ENCODE data around the gene P2RY8.
A peak's percentile ranks its signal among the peaks of the same experiment; 100 is the strongest.
"Not testable (repeated sequence)": the region's sequence is repeated elsewhere in the genome, so short reads cannot be mapped to it uniquely, and the experiment has no call there.

Gene P2RY8

DNA sequence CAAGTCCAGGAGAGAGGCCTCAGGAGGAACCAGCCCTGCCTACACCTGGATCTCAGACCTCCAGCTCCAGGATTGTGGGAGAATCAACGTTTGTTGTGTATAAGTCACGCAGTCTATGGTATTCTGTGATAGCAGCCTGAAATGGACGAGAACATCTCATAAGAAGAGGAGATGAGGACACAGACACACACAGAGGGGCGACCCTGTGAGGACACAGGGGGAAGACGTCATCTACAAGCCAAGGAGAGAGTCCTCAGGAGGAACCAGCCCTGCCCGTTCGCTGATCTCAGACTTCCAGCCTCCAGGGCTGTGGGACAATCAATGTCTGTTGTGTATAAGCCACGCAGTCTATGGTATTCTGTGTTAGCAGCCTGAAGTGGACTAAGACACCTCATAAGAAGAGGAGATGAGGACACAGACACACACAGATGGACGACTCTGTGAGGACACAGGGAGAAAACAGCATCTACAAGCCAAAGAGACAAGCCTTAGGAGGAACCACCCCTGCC, 20.3 kb downstream of the P2RY8 start:
- ATAC-seq (no peak), DNase-seq (no peak)
- Mint-ChIP-seq H3K4me3 (no peak overlapping the region), H3K4me1 (peaks cover 40% of the 10 kb centered on the region), H3K27ac (peak overlapping the region; percentile 17), H3K36me3 (ENCODE audit: low read depth) (peaks cover 24% of the 10 kb centered on the region), H3K27me3 (no peaks in the 10 kb centered on the region), H3K9me3 (no peaks in the 10 kb centered on the region)

DNA sequence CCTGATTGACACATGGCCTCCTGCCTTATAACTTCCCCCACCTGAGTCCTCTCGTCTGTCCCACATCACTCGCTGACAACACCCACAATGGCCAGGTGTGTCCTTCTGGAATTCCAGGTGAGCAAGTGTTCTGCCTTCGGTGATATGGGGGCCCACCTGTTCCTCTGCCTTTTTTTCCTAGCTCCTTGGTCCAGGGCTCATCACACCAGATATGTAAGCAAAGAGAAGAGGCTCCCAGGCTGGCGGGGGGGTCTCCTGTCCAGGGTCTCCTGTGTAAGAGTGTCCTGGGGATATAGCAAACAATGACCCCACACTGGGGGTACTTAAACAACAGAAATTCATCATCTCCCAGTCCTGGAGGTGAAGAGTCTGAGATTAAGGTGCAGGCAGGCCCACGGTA, 25.2 kb downstream of the P2RY8 start:
- Mint-ChIP-seq H3K4me1 (peaks cover 9% of the 10 kb centered on the region), H3K4me3 (no peak overlapping the region), H3K36me3 (ENCODE audit: low read depth) (peaks cover 17% of the 10 kb centered on the region), H3K27me3 (no peaks in the 10 kb centered on the region), H3K9me3 (no peaks in the 10 kb centered on the region), H3K27ac (peak overlapping the region; percentile 36)
- no peak for DNase-seq
- no peak for ATAC-seq

DNA sequence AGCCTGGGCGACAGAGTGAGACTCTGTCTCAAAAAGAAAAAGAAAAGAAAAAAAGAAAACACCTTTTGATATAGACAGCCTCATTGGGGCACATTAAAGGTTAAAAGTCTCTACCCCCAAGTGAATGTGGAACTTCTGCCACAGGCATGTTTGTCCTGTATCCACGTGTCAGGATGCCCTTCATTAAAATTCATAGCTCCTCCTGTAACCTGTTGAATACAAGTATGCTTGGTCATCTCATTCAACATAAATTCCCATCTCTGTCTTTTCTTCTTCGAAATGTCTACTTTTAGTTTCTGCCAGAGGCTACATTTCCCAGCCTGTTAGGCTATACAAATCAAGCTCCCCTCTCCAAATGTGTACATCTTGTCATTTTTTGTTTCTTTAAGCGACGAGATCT, 25.8 kb downstream of the P2RY8 start:
- peaks cover 13% of the 10 kb centered on the region for H3K4me1 Mint-ChIP-seq
- no peaks in the 10 kb centered on the region for H3K9me3 Mint-ChIP-seq
- H3K27me3 Mint-ChIP-seq = no peaks in the 10 kb centered on the region
- no peak overlapping the region for H3K4me3 Mint-ChIP-seq
- peaks cover 19% of the 10 kb centered on the region for H3K36me3 Mint-ChIP-seq (ENCODE audit: low read depth)
- DNase-seq (no peak), ATAC-seq (no peak)
- H3K27ac Mint-ChIP-seq = peak overlapping the region; percentile 36

DNA sequence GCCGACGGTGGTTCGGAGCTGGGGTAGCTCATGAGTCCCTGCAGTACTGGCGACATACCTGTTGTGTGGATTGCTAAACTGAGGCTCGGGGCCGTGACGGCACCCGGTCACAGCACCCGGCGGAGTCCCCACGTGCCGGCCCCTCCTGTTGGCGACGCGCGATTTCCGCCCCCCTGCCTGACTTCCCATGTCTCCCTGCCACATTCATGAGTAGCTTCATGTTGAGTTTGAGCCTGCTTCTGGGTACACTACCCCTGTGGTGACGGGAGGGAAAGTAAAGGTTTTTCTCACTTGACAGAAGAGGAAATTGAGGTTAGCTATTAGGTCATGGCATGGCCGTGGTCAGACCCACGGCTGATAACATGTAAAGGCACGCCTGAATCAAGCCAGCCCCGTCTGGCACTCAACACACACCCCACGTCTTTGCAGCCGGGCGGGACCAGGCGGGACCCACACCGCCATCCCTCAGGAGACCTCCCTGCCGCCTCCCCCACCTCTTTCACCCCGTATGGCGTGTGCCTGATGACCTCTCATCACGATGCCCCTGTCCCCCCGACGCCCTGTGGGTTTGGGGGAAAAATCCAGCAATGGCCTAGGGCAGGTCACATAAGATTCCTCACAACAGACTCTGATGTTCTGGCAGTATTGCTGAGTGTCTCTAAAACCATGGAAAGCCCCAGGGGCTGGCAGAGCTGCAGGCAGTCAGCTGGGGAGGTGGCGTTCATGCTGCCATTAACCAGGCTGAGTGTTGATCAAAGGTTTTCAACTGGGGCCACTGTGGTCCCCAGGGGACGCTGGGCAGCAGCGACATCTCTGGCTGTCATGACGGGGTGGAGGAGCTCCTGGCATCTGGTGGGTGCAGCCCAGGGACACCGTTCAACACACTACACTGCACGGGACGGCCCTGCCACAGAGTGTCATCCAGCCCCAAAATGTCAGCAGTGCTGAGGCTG, 29.2 kb downstream of the P2RY8 start:
- ATAC-seq = peak; percentile 79
- Mint-ChIP-seq H3K36me3 (ENCODE audit: low read depth) (peaks cover 11% of the 10 kb centered on the region), H3K9me3 (no peaks in the 10 kb centered on the region), H3K27me3 (no peaks in the 10 kb centered on the region), H3K4me3 (peak overlapping the region; percentile 20), H3K27ac (peak overlapping the region; percentile 86), H3K4me1 (peaks cover 37% of the 10 kb centered on the region)
- DNase-seq = peak; percentile 40

DNA sequence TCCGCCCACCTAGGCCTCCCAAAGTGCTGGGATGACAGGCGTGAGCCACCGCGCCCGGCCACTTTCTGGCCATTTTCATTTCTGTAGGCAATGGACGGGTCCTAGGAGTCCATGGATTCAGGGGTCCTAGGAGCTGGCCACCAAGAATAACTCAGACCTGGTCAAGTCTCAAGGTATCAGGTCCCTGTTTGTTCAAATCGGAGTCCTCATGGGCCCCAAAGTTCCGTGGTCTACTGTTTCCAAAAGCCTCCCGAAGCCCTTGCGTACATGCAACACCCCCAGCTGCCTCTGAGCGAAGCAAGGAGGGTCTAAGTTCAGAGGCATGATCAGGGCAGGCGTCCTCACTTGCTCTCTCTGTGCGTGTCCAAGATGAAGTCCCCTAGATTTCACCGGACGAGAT, 30.1 kb downstream of the P2RY8 start:
- no peaks in the 10 kb centered on the region for H3K27me3 Mint-ChIP-seq
- no peak overlapping the region for H3K4me3 Mint-ChIP-seq
- H3K36me3 Mint-ChIP-seq (ENCODE audit: low read depth) = peaks cover 11% of the 10 kb centered on the region
- no peak overlapping the region for H3K27ac Mint-ChIP-seq
- H3K4me1 Mint-ChIP-seq = peaks cover 45% of the 10 kb centered on the region
- DNase-seq (no peak), ATAC-seq (no peak)
- no peaks in the 10 kb centered on the region for H3K9me3 Mint-ChIP-seq

DNA sequence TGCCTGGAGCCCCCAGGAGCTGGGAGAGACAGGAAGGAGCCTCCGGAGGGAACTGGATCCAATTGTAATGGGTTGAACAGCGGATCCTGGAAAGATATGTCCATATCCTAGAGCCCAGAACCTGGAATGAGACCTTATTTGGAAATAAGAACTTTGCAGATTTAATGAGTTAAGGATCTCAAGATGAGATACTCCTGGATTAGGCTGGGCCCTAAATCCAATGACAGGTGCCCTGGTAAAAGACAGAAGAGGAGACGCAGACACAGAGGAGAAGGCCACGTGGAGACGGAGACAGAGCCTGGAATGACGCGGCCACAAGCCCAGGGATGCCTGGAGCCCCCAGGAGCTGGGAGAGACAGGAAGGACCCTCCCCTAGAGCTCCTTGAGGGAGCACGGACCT, 34.1 kb downstream of the P2RY8 start:
- H3K9me3 Mint-ChIP-seq = no peaks in the 10 kb centered on the region
- DNase-seq = no peak
- peaks cover 47% of the 10 kb centered on the region for H3K4me1 Mint-ChIP-seq
- peaks cover 7% of the 10 kb centered on the region for H3K36me3 Mint-ChIP-seq (ENCODE audit: low read depth)
- no peaks in the 10 kb centered on the region for H3K27me3 Mint-ChIP-seq
- peak overlapping the region; percentile 69 for H3K27ac Mint-ChIP-seq
- no peak overlapping the region for H3K4me3 Mint-ChIP-seq
- no peak for ATAC-seq

DNA sequence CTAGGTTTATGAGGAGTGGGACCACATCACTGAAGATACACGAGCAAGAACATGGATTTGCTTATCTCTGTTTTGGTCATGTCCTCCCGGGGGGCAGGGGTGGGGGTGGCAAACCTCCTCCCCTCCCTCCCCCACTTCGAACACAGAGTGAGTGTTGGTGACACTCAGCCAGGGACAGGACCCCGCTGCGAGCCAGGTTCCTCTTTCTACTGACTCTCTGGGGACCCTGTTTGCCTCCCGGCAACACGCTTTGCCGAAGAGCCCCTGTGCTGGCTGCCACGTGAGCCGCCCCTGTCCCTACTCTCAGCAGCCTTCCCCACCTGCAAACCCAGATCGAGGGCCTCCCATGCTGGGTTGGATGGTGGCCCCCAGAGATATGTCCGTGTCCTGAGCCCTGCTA, 34.7 kb downstream of the P2RY8 start:
- Mint-ChIP-seq H3K4me1 (peaks cover 47% of the 10 kb centered on the region), H3K4me3 (no peak overlapping the region), H3K27ac (peak overlapping the region; percentile 69), H3K36me3 (ENCODE audit: low read depth) (peaks cover 7% of the 10 kb centered on the region), H3K27me3 (no peaks in the 10 kb centered on the region), H3K9me3 (no peaks in the 10 kb centered on the region)
- DNase-seq = no peak
- peak; percentile 15 for ATAC-seq

DNA sequence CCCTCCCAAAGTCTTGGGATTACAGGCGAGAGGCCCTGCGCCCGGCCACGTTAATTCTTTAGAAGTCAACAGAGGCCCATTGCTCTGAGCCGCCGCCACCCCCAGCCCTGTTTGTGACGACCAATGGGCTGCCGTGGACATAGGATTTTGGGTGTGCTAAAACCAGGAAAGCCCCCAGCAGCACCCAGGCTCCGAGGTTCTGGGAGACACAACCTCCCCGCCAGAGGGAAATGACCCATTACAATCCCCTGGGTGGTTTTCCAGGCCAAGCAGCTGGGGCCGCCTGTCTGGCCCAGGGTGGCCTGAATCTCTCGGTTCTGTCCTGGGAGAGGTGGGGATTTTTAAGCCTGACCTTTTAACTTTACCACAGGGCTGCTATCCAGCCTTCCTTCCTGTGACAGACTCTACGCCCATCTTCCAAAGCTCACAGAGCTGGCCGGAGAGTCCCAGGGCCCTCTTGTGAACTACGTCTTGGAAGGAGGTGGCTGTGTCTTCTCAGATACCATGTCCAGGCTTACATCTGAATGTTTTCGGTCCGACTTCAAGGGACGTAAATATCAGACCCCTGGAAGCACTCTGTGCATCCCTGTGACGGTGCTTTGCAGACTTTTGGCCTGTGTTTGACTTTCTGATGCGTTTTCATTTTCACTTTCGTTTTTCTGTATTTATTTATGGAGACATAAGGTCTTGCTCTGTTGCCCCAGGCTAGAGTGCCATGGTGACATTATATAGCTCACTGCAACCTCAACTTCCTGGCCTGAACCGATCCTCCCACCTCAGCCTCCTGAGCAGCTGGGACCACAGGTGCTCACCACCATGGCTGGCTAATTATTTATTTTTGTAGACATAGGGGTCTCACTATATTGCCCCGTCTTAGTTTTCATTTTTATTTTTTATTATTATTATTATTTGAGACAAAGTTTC, 36.0 kb downstream of the P2RY8 start:
- no peaks in the 10 kb centered on the region for H3K27me3 Mint-ChIP-seq
- no peaks in the 10 kb centered on the region for H3K9me3 Mint-ChIP-seq
- ATAC-seq = peak; percentile 73
- peak overlapping the region; percentile 62 for H3K27ac Mint-ChIP-seq
- H3K4me1 Mint-ChIP-seq = peaks cover 45% of the 10 kb centered on the region
- no peak for DNase-seq
- H3K4me3 Mint-ChIP-seq = peak overlapping the region; percentile 5
- H3K36me3 Mint-ChIP-seq (ENCODE audit: low read depth) = peaks cover 5% of the 10 kb centered on the region

DNA sequence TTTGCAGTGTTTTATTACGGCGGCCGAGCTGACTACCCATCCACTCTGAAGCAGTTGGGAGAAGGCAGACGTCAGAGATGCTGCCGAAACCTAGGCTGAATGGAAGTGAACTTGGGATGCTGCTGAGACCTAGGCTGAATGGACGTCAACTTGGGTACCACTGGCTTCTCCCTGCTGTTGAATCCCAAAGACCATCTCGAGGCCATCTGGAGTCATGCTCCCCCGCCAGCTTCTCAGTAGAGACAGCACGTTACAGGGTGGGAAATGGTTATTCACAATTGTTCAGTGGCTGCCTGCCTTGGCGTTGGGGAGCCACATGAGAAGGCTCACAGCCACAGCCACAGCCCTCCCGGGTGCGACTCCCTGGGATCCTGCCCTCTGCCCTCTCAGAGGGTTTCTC, 40.9 kb downstream of the P2RY8 start:
- Mint-ChIP-seq H3K4me1 (peaks cover 37% of the 10 kb centered on the region), H3K9me3 (peaks cover 5% of the 10 kb centered on the region), H3K36me3 (ENCODE audit: low read depth) (peaks cover 9% of the 10 kb centered on the region), H3K27ac (no peak overlapping the region), H3K4me3 (no peak overlapping the region), H3K27me3 (no peaks in the 10 kb centered on the region)
- ATAC-seq = no peak
- no peak for DNase-seq

DNA sequence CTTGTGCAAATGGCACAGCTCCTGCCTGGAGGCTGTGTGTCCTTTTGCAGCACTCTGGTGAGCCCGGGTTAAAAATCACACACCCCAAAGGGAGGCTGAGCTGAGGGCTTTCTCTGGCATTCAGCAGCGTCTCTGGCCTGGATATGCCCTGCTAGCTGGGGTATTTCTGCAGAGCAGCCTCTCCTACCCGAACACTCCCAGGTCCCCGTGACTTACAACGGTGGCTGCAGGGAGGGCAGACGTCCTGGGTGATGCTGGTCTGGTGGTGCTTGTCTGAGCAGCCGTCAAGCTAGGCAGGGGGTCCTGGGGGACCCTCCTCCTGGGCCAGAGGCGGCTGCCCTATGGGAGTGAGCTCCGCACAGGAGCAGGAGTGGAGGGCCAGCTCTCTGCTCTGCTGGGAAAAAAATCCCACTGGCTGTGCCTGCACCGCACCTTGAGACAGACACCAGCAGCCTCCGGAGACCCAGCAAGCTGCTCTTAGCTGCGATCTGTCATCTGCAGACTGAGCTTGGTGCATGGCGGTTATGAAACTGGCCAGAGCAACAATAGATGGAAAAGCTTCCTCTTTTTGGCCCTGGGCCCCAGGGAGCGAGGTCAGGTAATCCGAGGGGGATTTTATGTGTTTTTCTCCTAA, 43.0 kb downstream of the P2RY8 start:
- DNase-seq (no peak), ATAC-seq (peak; percentile 29)
- H3K27ac Mint-ChIP-seq = peak overlapping the region; percentile 49
- peaks cover 5% of the 10 kb centered on the region for H3K9me3 Mint-ChIP-seq
- H3K27me3 Mint-ChIP-seq = no peaks in the 10 kb centered on the region
- peaks cover 34% of the 10 kb centered on the region for H3K4me1 Mint-ChIP-seq
- H3K4me3 Mint-ChIP-seq = peak overlapping the region; percentile 42
- peaks cover 14% of the 10 kb centered on the region for H3K36me3 Mint-ChIP-seq (ENCODE audit: low read depth)

DNA sequence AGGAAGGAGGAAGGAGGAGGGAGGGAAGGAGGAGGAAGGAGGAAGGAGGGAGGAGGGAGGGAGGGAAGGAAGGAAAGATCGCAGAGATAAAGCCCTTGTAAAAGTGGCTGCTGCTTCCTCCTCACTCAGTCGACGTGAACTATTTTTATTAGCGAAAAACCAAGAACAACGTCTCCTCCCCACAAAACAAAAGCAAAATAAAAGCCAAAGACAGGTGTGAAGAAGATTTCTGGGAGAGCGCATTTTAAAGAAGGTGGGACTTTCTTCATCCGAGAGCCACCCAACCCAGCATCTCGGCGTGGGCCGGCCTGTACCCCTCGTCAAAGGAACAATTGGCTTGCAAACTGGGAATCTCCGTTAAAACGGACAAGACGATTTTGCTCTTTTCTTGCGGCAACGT, 43.6 kb downstream of the P2RY8 start:
- Mint-ChIP-seq H3K36me3 (ENCODE audit: low read depth) (peaks cover 20% of the 10 kb centered on the region), H3K4me3 (peak overlapping the region; percentile 42), H3K27me3 (no peaks in the 10 kb centered on the region), H3K9me3 (peaks cover 5% of the 10 kb centered on the region), H3K27ac (no peak overlapping the region), H3K4me1 (peaks cover 32% of the 10 kb centered on the region)
- no peak for ATAC-seq
- DNase-seq = no peak

DNA sequence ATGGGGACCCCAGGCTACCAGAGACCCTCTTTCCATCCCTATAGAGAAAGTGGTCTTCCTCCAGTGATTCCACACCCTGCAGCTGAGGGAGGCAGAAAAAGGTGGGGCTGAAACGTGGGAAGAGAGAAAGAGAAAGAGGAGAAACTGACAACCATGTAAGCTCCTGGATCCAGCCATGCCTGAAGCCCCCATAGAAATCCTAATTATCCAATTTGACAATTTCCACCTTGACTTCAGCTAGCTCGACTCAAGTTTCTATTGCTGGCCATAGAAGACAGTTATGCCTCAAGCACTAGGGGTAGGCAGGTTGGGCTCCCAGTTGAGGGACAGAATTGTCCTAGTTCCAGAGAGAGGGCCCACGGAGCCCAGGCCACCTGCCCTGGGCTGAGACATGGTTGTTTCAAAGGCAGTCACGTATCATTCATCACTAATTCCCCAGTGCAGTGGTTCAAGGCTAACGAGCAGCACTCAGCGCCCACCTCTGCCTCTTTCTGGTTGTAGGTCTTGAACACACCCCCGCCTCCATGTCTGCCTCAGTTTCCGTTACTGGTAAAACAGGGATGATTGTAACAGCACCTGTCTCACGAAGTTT, 44.5 kb downstream of the P2RY8 start:
- DNase-seq (no peak), ATAC-seq (no peak)
- Mint-ChIP-seq H3K27ac (no peak overlapping the region), H3K9me3 (peaks cover 5% of the 10 kb centered on the region), H3K4me1 (peaks cover 32% of the 10 kb centered on the region), H3K36me3 (ENCODE audit: low read depth) (peaks cover 22% of the 10 kb centered on the region), H3K27me3 (no peaks in the 10 kb centered on the region), H3K4me3 (peak overlapping the region; percentile 11)

DNA sequence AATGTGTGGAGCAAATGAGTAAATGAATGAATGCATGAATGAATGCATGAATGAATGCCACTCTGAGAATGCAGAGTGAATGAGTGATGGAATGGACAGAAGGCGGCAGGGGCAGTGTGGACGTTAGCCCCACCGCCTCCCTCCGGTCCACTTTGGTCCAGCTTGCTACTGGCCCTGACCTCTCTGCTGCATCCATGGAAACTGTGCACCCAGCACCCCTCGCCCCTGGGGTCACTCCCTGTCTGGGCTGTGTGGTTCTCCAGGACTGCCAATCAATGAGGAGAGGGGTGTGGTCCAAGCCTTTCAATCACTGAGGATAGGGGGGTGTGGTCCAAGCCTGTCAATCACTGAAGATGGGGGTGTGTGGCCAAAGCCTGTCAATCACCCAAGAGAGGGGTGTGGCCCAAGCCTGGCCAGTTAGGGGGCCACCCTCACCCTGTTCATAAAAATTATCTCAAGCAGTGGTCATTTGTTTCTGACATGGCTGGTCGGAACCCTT, 45.1 kb downstream of the P2RY8 start:
- Mint-ChIP-seq H3K27me3 (no peaks in the 10 kb centered on the region), H3K4me1 (peaks cover 32% of the 10 kb centered on the region), H3K4me3 (no peak overlapping the region), H3K9me3 (peaks cover 5% of the 10 kb centered on the region), H3K36me3 (ENCODE audit: low read depth) (peaks cover 25% of the 10 kb centered on the region), H3K27ac (peak overlapping the region; percentile 59)
- peak; percentile 77 for DNase-seq
- peak; percentile 92 for ATAC-seq

DNA sequence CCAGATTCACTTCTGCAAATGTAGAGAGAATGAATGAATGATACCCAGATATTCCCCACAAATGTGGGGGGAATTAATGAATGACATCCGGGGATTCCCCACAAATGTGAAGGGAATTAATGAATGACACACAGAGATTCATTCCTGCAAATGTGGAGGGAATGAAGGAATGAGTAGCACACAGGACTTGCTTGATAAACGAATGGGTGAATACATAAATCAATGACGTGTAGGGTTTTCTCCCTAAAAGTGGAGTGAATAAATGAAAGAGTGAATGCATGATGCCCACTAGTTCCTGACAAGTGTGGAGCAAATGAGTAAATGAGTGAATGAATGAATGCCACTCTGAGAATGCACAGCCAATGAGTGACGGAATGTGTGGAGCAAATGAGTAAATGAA, 45.7 kb downstream of the P2RY8 start:
- not testable (repeated sequence) for H3K4me3 Mint-ChIP-seq, H3K27me3 Mint-ChIP-seq, DNase-seq, ATAC-seq, H3K9me3 Mint-ChIP-seq
- Mint-ChIP-seq H3K36me3 (ENCODE audit: low read depth) (peaks cover 28% of the 10 kb centered on the region), H3K4me1 (peaks cover 29% of the 10 kb centered on the region), H3K27ac (peak overlapping the region; percentile 42)
